K562 (cell line): ENCODE data around the gene GPALPP1. TPM values are rescaled to one million over a fixed set of nuclear protein-coding genes. Genes with fewer than 3 reads are reported as not detected.

ENCODE experiments used
- ATAC-seq: fragments of 200-7000 bp; cut with Tn5 transposase; 3 replicates; pipeline ENCODE4 v1.9.1; 2020; ENCODE audit warnings: moderate library complexity
- BruUV-seq: library from RNA; stranded (reverse); fragments of 400-500 nt; replicated peaks from 2 replicates; lab custom pipeline; 2021; lab: Mats Ljungman, UMichigan
- CTCF ChIA-PET: fragments of 300-600 bp; formaldehyde crosslinking; extraction: SDS; loops from one replicate; lab custom pipeline; 2021; ENCODE audit warnings: low intra/inter-chr PET ratio; lab: Yijun Ruan, JAX
- POLR2A ChIA-PET: fragments of 300-600, 350-650 bp; sonication (Branson Sonifier 250); formaldehyde crosslinking; extraction: SDS; loops from one replicate; lab custom pipeline; 2021; ENCODE audit warnings: antibody characterized with exemption, inconsistent platforms; lab: Yijun Ruan, JAX
- DNase-seq, 4 experiments: peaks; one replicate each; pipeline versions ENCODE4 v3.0.0 to v3.0.0-alpha.2; 2011 to 2018; ENCODE audit warnings: low spot score in 3 of 4, mixed read lengths in 3 of 4; ENCODE audit errors: extremely low read depth in 1 of 4
- FAIRE-seq: peaks from 2 replicates; lab custom pipeline; 2011; peaks lifted over from hg19 to GRCh38; lab: Jason Lieb, UNC
- H2AFZ ChIP-seq: 2 replicates; pipeline ENCODE4 v1.6.0; 2011; ENCODE audit warnings: low read depth, low read length, control low read depth, inconsistent platforms
- H3K27ac ChIP-seq: fragments of 200-600 bp; 3 replicates; pipeline ENCODE4 v1.8.0; 2011; ENCODE audit warnings: low read depth, mild to moderate bottlenecking, control low read depth, inconsistent platforms, low read length, moderate library complexity, mixed read lengths; ENCODE audit errors: extremely low read depth
- H3K27me3 ChIP-seq, 2 experiments: fragments of 300-600 bp in 1 of 2; 2 replicates in 1 of 2; 3 replicates in 1 of 2; pipeline versions ENCODE4 v1.6.0 to v1.8.0; 2011; ENCODE audit warnings: inconsistent platforms in 2 of 2, low read length in 2 of 2, mild to moderate bottlenecking in 1 of 2, mixed read lengths in 1 of 2, moderate library complexity in 1 of 2; ENCODE audit not compliant: control insufficient read depth in 2 of 2, insufficient read depth in 2 of 2
- H3K36me3 ChIP-seq: fragments of 300-600 bp; 3 replicates; pipeline ENCODE4 v1.8.0; 2011; ENCODE audit warnings: mild to moderate bottlenecking, low read length, inconsistent platforms; ENCODE audit not compliant: control insufficient read depth, insufficient read depth
- H3K4me1 ChIP-seq, 2 experiments: fragments of 200-600 bp in 1 of 2; replicated peaks in 1 of 2; 2 replicates in 1 of 2; 3 replicates in 1 of 2; pipeline versions ENCODE4 v1.5.1 to v1.8.0; 2011; ENCODE audit warnings: inconsistent platforms in 2 of 2, low read length in 2 of 2, mild to moderate bottlenecking in 1 of 2, mixed read lengths in 1 of 2, moderate library complexity in 1 of 2; ENCODE audit not compliant: control insufficient read depth in 2 of 2, insufficient read depth in 2 of 2
- H3K4me2 ChIP-seq: 2 replicates; pipeline ENCODE4 v1.6.1; 2011; ENCODE audit warnings: low read length, control low read depth, inconsistent platforms, mixed read lengths; ENCODE audit not compliant: insufficient read depth
- H3K4me3 ChIP-seq: fragments of 200-600 bp; sonication (generic), shearing (Covaris generic); 2 replicates; pipeline ENCODE4 v1.5.1; 2016; ENCODE audit warnings: control low read depth, inconsistent platforms
- H3K79me2 ChIP-seq: fragments of 200-600 bp; 3 replicates; pipeline ENCODE4 v1.8.0; 2011; ENCODE audit warnings: low read length, inconsistent platforms; ENCODE audit not compliant: control insufficient read depth, insufficient read depth
- H3K9ac ChIP-seq, 2 experiments: 2 replicates each; pipeline versions ENCODE4 v1.6.0 to v1.6.1; 2011; ENCODE audit warnings: low read depth in 2 of 2, low read length in 2 of 2, control low read depth in 1 of 2, inconsistent platforms in 1 of 2, mild to moderate bottlenecking in 1 of 2, mixed read lengths in 1 of 2; ENCODE audit not compliant: insufficient read depth in 1 of 2
- H3K9me1 ChIP-seq: one replicate; pipeline ENCODE4 v1.6.0; 2011; ENCODE audit warnings: inconsistent platforms, mild to moderate bottlenecking, low read length, moderate library complexity; ENCODE audit not compliant: control insufficient read depth, insufficient read depth
- H3K9me3 ChIP-seq: replicated peaks from 2 replicates; pipeline ENCODE4 v1.5.1; 2011; ENCODE audit warnings: low read depth, low read length, inconsistent platforms; ENCODE audit not compliant: control insufficient read depth, insufficient read depth
- H4K20me1 ChIP-seq: replicated peaks from 2 replicates; pipeline ENCODE4 v1.6.1; 2011; ENCODE audit warnings: low read length, inconsistent platforms, mixed read lengths; ENCODE audit not compliant: control insufficient read depth, insufficient read depth
- CSDE1 ChIP-seq, 2 experiments: fragments of 450-650 bp; IDR thresholded peaks; 2 replicates each; pipeline ENCODE4 v1.6.1; 2016; ENCODE audit warnings: mild to moderate bottlenecking in 1 of 2
- CTCFL ChIP-seq: IDR thresholded peaks from 2 replicates; pipeline ENCODE4 v1.6.1; 2011; ENCODE audit warnings: borderline replicate concordance, low read depth, mild to moderate bottlenecking, moderate library complexity, low read length; ENCODE audit not compliant: insufficient read depth, poor library complexity, severe bottlenecking
- ELF4 ChIP-seq: fragments of 450-650 bp; formaldehyde crosslinking; IDR thresholded peaks from 2 replicates; pipeline ENCODE4 v1.4.0; 2022; ENCODE audit warnings: missing genetic modification characterization
- FIP1L1 ChIP-seq: fragments of 200-400 bp; formaldehyde crosslinking; IDR thresholded peaks from 2 replicates; pipeline ENCODE4 v1.6.1; 2018; ENCODE audit warnings: mild to moderate bottlenecking, low read depth, low read length; ENCODE audit not compliant: poor library complexity, severe bottlenecking
- HNRNPK ChIP-seq: fragments of 200-400 bp; formaldehyde crosslinking; IDR thresholded peaks from one replicate; pipeline ENCODE4 v1.6.1; 2018; ENCODE audit warnings: mild to moderate bottlenecking, low read depth, low read length; ENCODE audit not compliant: poor library complexity, severe bottlenecking
- ILF3 ChIP-seq: fragments of 450-650 bp; IDR thresholded peaks from 2 replicates; pipeline ENCODE4 v1.6.1; 2018; ENCODE audit warnings: antibody characterized with exemption, mild to moderate bottlenecking, moderate library complexity, borderline replicate concordance
- NR2F6 ChIP-seq: fragments of 450-650 bp; formaldehyde crosslinking; IDR thresholded peaks from 2 replicates; pipeline ENCODE4 v1.4.0; 2020; ENCODE audit warnings: mild to moderate bottlenecking
- POLR2A ChIP-seq: fragments of 450-650 bp; conservative IDR thresholded peaks from 2 replicates; pipeline ENCODE4 v1.6.1; 2016
- RBFOX2 ChIP-seq: fragments of 200-400 bp; formaldehyde crosslinking; IDR thresholded peaks from 2 replicates; pipeline ENCODE4 v1.6.1; 2017; ENCODE audit warnings: low read depth, mild to moderate bottlenecking, low read length, moderate library complexity
- ZNF224 ChIP-seq: sonication (generic); formaldehyde crosslinking; IDR thresholded peaks from 2 replicates; pipeline ENCODE4 v1.8.0; 2022; ENCODE audit warnings: mild to moderate bottlenecking, missing genetic modification reagents
- ZNF586 ChIP-seq: fragments of 450-650 bp; formaldehyde crosslinking; conservative IDR thresholded peaks from 2 replicates; pipeline ENCODE4 v1.4.0; 2020; ENCODE audit warnings: mild to moderate bottlenecking, moderate library complexity
- ZNF707 ChIP-seq: fragments of 250-450 bp; sonication (Bioruptor Pico); conservative IDR thresholded peaks from 2 replicates; pipeline ENCODE4 v1.8.0; 2022; ENCODE audit warnings: inconsistent platforms, mild to moderate bottlenecking, moderate library complexity
- ZNF764 ChIP-seq: fragments of 250-450 bp; sonication (Bioruptor Pico); IDR thresholded peaks from 2 replicates; pipeline ENCODE4 v1.4.0; 2020; ENCODE audit warnings: low read depth, mild to moderate bottlenecking, moderate library complexity
- ZNF785 ChIP-seq: fragments of 250-450 bp; sonication (Bioruptor Pico); IDR thresholded peaks from 2 replicates; pipeline ENCODE4 v1.4.0; 2020; ENCODE audit warnings: mild to moderate bottlenecking
- WGBS: fragments of 100-300 bp; shearing (Covaris generic); methylation state at CpG from one replicate; pipeline ENCODE4 v1.1.6; 2016; ENCODE audit warnings: low coverage, mixed read lengths; ENCODE audit not compliant: insufficient coverage; ENCODE audit errors: missing lambda C conversion rate; 5-methylcytosine and 5-hydroxymethylcytosine counted together
- in situ Hi-C: fragments of 300-500 bp; cut with MboI; formaldehyde crosslinking; loops from 4 replicates; pipeline ENCODE4 v1.15.0; 2018; ENCODE audit warnings: inconsistent platforms, mixed read lengths
- intact Hi-C: fragments of 100-400 bp; cut with micrococcal nuclease; formaldehyde crosslinking; loops from 2 replicates; pipeline ENCODE4 v1.14.2; 2022
- polyA plus RNA-seq, 8 experiments: library from polyadenylated mRNA; depleted of rRNA in 4 of 8; stranded (reverse) in 5 of 8; unstranded in 3 of 8; fragments of >200 nt; fragmentation: Nextera tagmentation in 2 of 8; fragmentation: Illumina TruSeq in 1 of 8; extraction: Ambion mirVana in 2 of 8; extraction: Trizol in 1 of 8; gene quantifications; 2 replicates each; pipeline versions ENCODE4 v1.2.1 to v1.2.3, GENCODE V29; 2011 to 2014; ENCODE audit warnings: inconsistent platforms in 1 of 8, missing spikeins in 1 of 8
- total RNA-seq, 7 experiments: library from RNA; depleted of rRNA in 6 of 7; stranded (reverse); fragments of >200 nt in 6 of 7; fragmentation: Illumina TruSeq in 2 of 7; extraction: Trizol in 2 of 7; gene quantifications; 2 replicates each; pipeline versions ENCODE4 v1.2.1 to v1.2.3, GENCODE V29; 2011 to 2021; ENCODE audit warnings: low replicate concordance in 1 of 7
- TF ChIP-seq, protein P1 (sequence below): fragments of 250-450 bp; sonication (Bioruptor Pico); IDR thresholded peaks from 2 replicates; pipeline ENCODE4 v1.6.1; 2021; ENCODE audit warnings: mild to moderate bottlenecking

GPALPP1 gene
- total and polyA plus RNA-seq, 9 of the 15 experiments (the other 6 are each of a cell fraction or from before 2014, with no cell fraction given) = 8.1 to 22.3 (median 18.5) TPM

DNA sequence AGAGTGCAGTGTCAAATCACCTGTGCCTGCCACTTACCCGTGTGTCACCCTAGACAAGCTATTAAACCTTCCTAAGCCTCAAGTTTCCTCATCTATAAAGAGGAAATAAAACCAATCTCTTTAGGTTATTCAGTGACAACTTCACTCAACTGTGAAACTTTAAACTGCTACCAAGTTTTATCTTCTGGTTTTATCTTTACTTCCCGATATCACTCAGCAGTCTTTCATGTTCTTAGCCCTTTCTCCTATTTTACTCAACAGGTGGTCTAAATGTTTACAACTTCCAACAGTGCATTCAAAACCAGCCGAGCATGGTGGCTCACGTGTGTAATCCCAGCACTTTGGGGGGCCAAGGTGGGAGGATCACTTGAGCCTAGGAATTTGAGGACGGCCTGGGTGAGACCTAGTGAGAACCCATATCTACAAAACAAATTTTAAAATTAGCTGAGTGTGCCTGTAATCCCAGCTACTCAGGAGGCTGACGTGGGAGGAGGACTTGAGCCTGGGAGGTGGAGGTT, 59.6 kb downstream of the GPALPP1 start:
- no peaks in the 10 kb centered on the region for H4K20me1 ChIP-seq
- no peaks in the 10 kb centered on the region for H3K79me2 ChIP-seq
- intact Hi-C loops = loop anchor here (5.0 kb wide), 1 partner anchor 343 kb away; no protein-coding TSS in a partner anchor
- no peaks in the 10 kb centered on the region for H3K9me1 ChIP-seq
- no peak overlapping the region for H3K4me2 ChIP-seq
- no peaks in the 10 kb centered on the region for H3K27me3 ChIP-seq
- H3K36me3 ChIP-seq = no peaks in the 10 kb centered on the region
- TF ChIP-seq ZNF785 (CRISPR knock-in tag) = no peak
- TF ChIP-seq POLR2A = no peak
- no peak for TF ChIP-seq HNRNPK
- TF ChIP-seq CSDE1 (IDR thresholded peaks at IDR 0.05) = no peak
- TF ChIP-seq ZNF707 = no peak
- TF ChIP-seq ZNF224 (CRISPR knock-in tag) = no peak
- no peak for TF ChIP-seq RBFOX2
- TF ChIP-seq ZNF586 (CRISPR knock-in tag) = no peak
- no peak for TF ChIP-seq CTCFL
- TF ChIP-seq ILF3 = no peak
- TF ChIP-seq ELF4 = no peak
- TF ChIP-seq, protein P1, sequence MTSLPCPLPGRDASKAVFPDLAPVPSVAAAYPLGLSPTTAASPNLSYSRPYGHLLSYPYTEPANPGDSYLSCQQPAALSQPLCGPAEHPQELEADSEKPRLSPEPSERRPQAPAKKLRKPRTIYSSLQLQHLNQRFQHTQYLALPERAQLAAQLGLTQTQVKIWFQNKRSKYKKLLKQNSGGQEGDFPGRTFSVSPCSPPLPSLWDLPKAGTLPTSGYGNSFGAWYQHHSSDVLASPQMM (CRISPR knock-in tag) = no peak
- TF ChIP-seq FIP1L1 = no peak
- TF ChIP-seq NR2F6 (CRISPR knock-in tag) = no peak
- TF ChIP-seq ZNF764 = no peak
- no peak overlapping the region for H3K9ac ChIP-seq
- peaks cover 0 to 3% of the 10 kb centered on the region in 2 experiments; a peak in 3 of 5 replicates for H3K4me1 ChIP-seq
- in situ Hi-C loops = loop anchor here (5.0 kb wide), 1 partner anchor 258 kb away; no protein-coding TSS in a partner anchor
- no peak overlapping the region for H2AFZ ChIP-seq
- ChIA-PET POLR2A (no interaction called here), CTCF (interaction anchor here (3.6 kb wide), 1 partner anchor 261 kb away, joined by 53 read pairs; no protein-coding TSS in a partner anchor)
- H3K9me3 ChIP-seq = no peaks in the 10 kb centered on the region
- 5% methylated on average over 6 of the region's 6 CpGs for WGBS
- BruUV-seq = no TSS peak
- H3K27ac ChIP-seq = no peak overlapping the region
- ATAC-seq (no peak), FAIRE-seq (no peak), DNase-seq (no peak)
- no peak overlapping the region for H3K4me3 ChIP-seq
